Gastrocnemius medialis (tissue), 4 donors: ENCODE measurements around the gene CDK4. TPM values are rescaled to one million over a fixed set of nuclear protein-coding genes. Genes with fewer than 3 reads are reported as not detected.
A peak's percentile ranks its signal among the peaks of the same experiment; 100 is the strongest.

Experiments
- ATAC-seq, 2 donors: fragments of 150-250 bp; one replicate each; pipeline ENCODE4 v1.9.1; 2016
- DNase-seq, 2 donors: peaks; one replicate each; pipeline ENCODE4 v3.0.0-alpha.2; 2019
- H3K27ac ChIP-seq, 4 donors: fragments of 200-600 bp; sonication (generic); 1 replicate in 1 of 4; 2 replicates in 3 of 4; pipeline ENCODE4 v1.5.1; 2016 to 2018; ENCODE audit warnings: mild to moderate bottlenecking in 2 of 4, moderate library complexity in 1 of 4
- H3K27me3 ChIP-seq, 3 donors: fragments of 200-600 bp; sonication (generic) in 2 of 3; 1 replicate in 1 of 3; 2 replicates in 2 of 3; pipeline versions ENCODE4 v1.5.1 to v1.6.0; 2016 to 2019; ENCODE audit warnings: mild to moderate bottlenecking in 1 of 3, moderate library complexity in 1 of 3
- H3K36me3 ChIP-seq, 2 donors: fragments of 200-600 bp; sonication (generic) in 1 of 2; one replicate each; pipeline ENCODE4 v1.5.1; 2017 to 2018
- H3K4me1 ChIP-seq, 2 donors: fragments of 200-600 bp; sonication (generic) in 1 of 2; one replicate each; pipeline ENCODE4 v1.5.1; 2016 to 2017; ENCODE audit warnings: mild to moderate bottlenecking in 2 of 2
- H3K4me3 ChIP-seq, 4 donors: fragments of 200-600 bp; sonication (generic) in 3 of 4; 1 replicate in 1 of 4; 2 replicates in 3 of 4; pipeline ENCODE4 v1.5.1; 2016 to 2019; ENCODE audit warnings: mild to moderate bottlenecking in 2 of 4
- H3K9me3 ChIP-seq, 3 donors: fragments of 200-600 bp; sonication (generic) in 2 of 3; 1 replicate in 1 of 3; 2 replicates in 2 of 3; pipeline ENCODE4 v1.5.1; 2016 to 2019
- CTCF ChIP-seq, 5 experiments: fragments of 450-650 bp in 3 of 5; fragments of 200-600 bp in 2 of 5; sonication (generic) in 2 of 5; IDR thresholded peaks in 4 of 5; conservative IDR thresholded peaks in 1 of 5; 1 replicate in 4 of 5; 2 replicates in 1 of 5; pipeline ENCODE4 v1.5.1; 2016 to 2019; ENCODE audit warnings: antibody characterized with exemption in 5 of 5, mild to moderate bottlenecking in 3 of 5, moderate library complexity in 3 of 5
- POLR2A ChIP-seq, 2 donors: fragments of 450-650 bp; IDR thresholded peaks; one replicate each; pipeline ENCODE4 v1.6.1; 2017; ENCODE audit warnings: antibody characterized with exemption in 2 of 2, mild to moderate bottlenecking in 2 of 2, moderate library complexity in 2 of 2
- in situ Hi-C, 4 donors: fragments of 200-750 bp; cut with MboI; loops; one replicate each; pipeline versions ENCODE4 v1.15.0 to v1.8.0; 2017; ENCODE audit warnings: low sequenced_read_pairs in 4 of 4
- intact Hi-C: fragments of 100-400 bp; cut with DNase I; formaldehyde crosslinking; loops from one replicate; pipeline ENCODE4 v1.15.1; 2023; ENCODE audit warnings: low total_unique reads
- total RNA-seq, 4 donors: library from RNA; depleted of rRNA; stranded (reverse); fragments of >200 nt; gene quantifications; one replicate each; pipeline versions ENCODE4 v1.1.0 to v1.2.3, GENCODE V29; 2016

CDK4 gene
- total RNA-seq, result 10 to 100 TPM; 39.7 to 55.5 (median 47.4) TPM

GRCh38 chr12:57751788-57752667, at the start of gene CDK4:
Gene CDK4 (minus strand): TSS chr12:57752310. CDS start chr12:57751717, 593 bp downstream.
- DNase-seq, result peak; percentile 99 to 100
- Histone ChIP-seq H3K4me1 (peaks cover 23 to 27% of the 10 kb centered on the region in 2 donors), H3K36me3 (peaks cover 0 to 39% of the 10 kb centered on the region in 2 donors), H3K27ac (peak within 1 kb of the TSS; percentile 94 to 98 (median 96)), H3K27me3 (no peaks in the 10 kb centered on the region), H3K9me3 (no peaks in the 10 kb centered on the region), H3K4me3 (peak within 1 kb of the TSS; percentile 74 to 95 (median 80))
- ATAC-seq, result peak; percentile 87 to 88
- intact Hi-C loops, result loop anchor here (1.0 to 2.0 kb wide), 4 partner anchors 21 to 231 kb away; partner anchors contain the start of genes CTDSP2, DDIT3, EEF1AKMT3 and METTL1
- in situ Hi-C loops, result no loop called here
- peak in 1 of 5 experiments; percentile 24 for TF ChIP-seq CTCF (IDR thresholded peaks at IDR 0.05 in 4 of 5, conservative IDR thresholded peaks at IDR 0.05 in 1 of 5)
- peak; percentile 85 to 90 for TF ChIP-seq POLR2A (IDR thresholded peaks at IDR 0.05)

- Histone ChIP-seq H3K4me3 (no peak overlapping the region), H3K36me3 (peaks cover 0 to 87% of the 10 kb centered on the region in 2 donors), H3K4me1 (peaks cover 0 to 4% of the 10 kb centered on the region in 2 donors), H3K27ac (no peak overlapping the region), H3K9me3 (no peaks in the 10 kb centered on the region), H3K27me3 (no peaks in the 10 kb centered on the region)
- intact Hi-C loops (no loop called here), in situ Hi-C loops (loop anchor here in 1 of 4 donors (10.0 kb wide), 1 partner anchor 114 kb away; no protein-coding TSS in a partner anchor)
- no peak for DNase-seq
- ATAC-seq, result no peak
- TF ChIP-seq POLR2A (IDR thresholded peaks at IDR 0.05) (no peak), CTCF (IDR thresholded peaks at IDR 0.05 in 4 of 5, conservative IDR thresholded peaks at IDR 0.05 in 1 of 5) (no peak)
These were observed 48.9 kb upstream of the CDK4 start for GRCh38 chr12:57800965-57801364.

- TF ChIP-seq CTCF (IDR thresholded peaks at IDR 0.05 in 4 of 5, conservative IDR thresholded peaks at IDR 0.05 in 1 of 5) (no peak), POLR2A (IDR thresholded peaks at IDR 0.05) (no peak)
- no peak for DNase-seq
- Histone ChIP-seq H3K9me3 (no peaks in the 10 kb centered on the region), H3K4me1 (no peaks in the 10 kb centered on the region), H3K27me3 (no peaks in the 10 kb centered on the region), H3K36me3 (peaks cover 0 to 83% of the 10 kb centered on the region in 2 donors), H3K4me3 (no peak overlapping the region), H3K27ac (no peak overlapping the region)
- no peak for ATAC-seq
- intact Hi-C loops (no loop called here), in situ Hi-C loops (no loop called here)
These were observed 45.8 kb upstream of the CDK4 start for GRCh38 chr12:57797933-57798332.

GRCh38 chr12:57796996-57797395, 44.9 kb upstream of the CDK4 start:
- H3K4me3 ChIP-seq, result no peak overlapping the region

More at GRCh38 chr12:57796996-57797395, 44.9 kb upstream of the CDK4 start:
- no peak for TF ChIP-seq POLR2A (IDR thresholded peaks at IDR 0.05)
- no peak for TF ChIP-seq CTCF (IDR thresholded peaks at IDR 0.05 in 4 of 5, conservative IDR thresholded peaks at IDR 0.05 in 1 of 5)
- Histone ChIP-seq H3K27me3 (no peaks in the 10 kb centered on the region), H3K9me3 (no peaks in the 10 kb centered on the region), H3K27ac (no peak overlapping the region), H3K36me3 (peaks cover 0 to 79% of the 10 kb centered on the region in 2 donors), H3K4me1 (no peaks in the 10 kb centered on the region)
- in situ Hi-C loops (no loop called here), intact Hi-C loops (no loop called here)
- no peak for DNase-seq
- ATAC-seq, result no peak
